Duodenal mucosa (tissue), 2 donors: ENCODE measurements around the gene SEMA4C.
A peak's percentile ranks its signal among the peaks of the same experiment; 100 is the strongest.

Experiments used
- H3K27ac ChIP-seq: one replicate; pipeline ENCODE4 v1.7.0; 2013; ENCODE audit warnings: low read depth, low read length
- H3K27me3 ChIP-seq, 2 donors: one replicate each; pipeline ENCODE4 v1.7.0; 2013; ENCODE audit warnings: low read length in 2 of 2, control low read depth in 1 of 2; ENCODE audit not compliant: insufficient read depth in 2 of 2, control insufficient read depth in 1 of 2
- H3K36me3 ChIP-seq, 2 donors: one replicate each; pipeline ENCODE4 v1.7.0; 2013; ENCODE audit warnings: low read length in 2 of 2, control low read depth in 1 of 2; ENCODE audit not compliant: insufficient read depth in 2 of 2, control insufficient read depth in 1 of 2
- H3K4me1 ChIP-seq, 2 donors: one replicate each; pipeline ENCODE4 v1.7.0; 2013; ENCODE audit warnings: low read length in 2 of 2, control low read depth in 1 of 2; ENCODE audit not compliant: insufficient read depth in 2 of 2, control insufficient read depth in 1 of 2
- H3K4me3 ChIP-seq, 2 donors: one replicate each; pipeline ENCODE4 v1.7.0; 2013; ENCODE audit warnings: low read length in 2 of 2, low read depth in 1 of 2
- H3K9ac ChIP-seq, 2 donors: one replicate each; pipeline ENCODE4 v1.7.0; 2013; ENCODE audit warnings: low read length in 2 of 2, low read depth in 1 of 2
- H3K9me3 ChIP-seq, 2 donors: one replicate each; pipeline ENCODE4 v1.7.0; 2013; ENCODE audit warnings: low read length in 2 of 2, control low read depth in 1 of 2; ENCODE audit not compliant: control insufficient read depth in 1 of 2

Gene SEMA4C

GRCh38 chr2:96888072-96889011 is 18.5 kb upstream of the SEMA4C start:
- H3K9me3 ChIP-seq = no peaks in the 10 kb centered on the region
- H3K4me3 ChIP-seq = no peak overlapping the region
- H3K27me3 ChIP-seq = no peaks in the 10 kb centered on the region
- no peak overlapping the region for H3K27ac ChIP-seq
- peaks cover 31 to 39% of the 10 kb centered on the region in 2 donors for H3K4me1 ChIP-seq
- no peak overlapping the region for H3K9ac ChIP-seq
- H3K36me3 ChIP-seq = no peaks in the 10 kb centered on the region

GRCh38 chr2:96887493-96888012 is 17.7 kb upstream of the SEMA4C start:
- Histone ChIP-seq H3K4me1 (peaks cover 31 to 39% of the 10 kb centered on the region in 2 donors), H3K27ac (no peak overlapping the region), H3K4me3 (no peak overlapping the region), H3K27me3 (no peaks in the 10 kb centered on the region), H3K36me3 (no peaks in the 10 kb centered on the region), H3K9ac (no peak overlapping the region), H3K9me3 (no peaks in the 10 kb centered on the region)

- Histone ChIP-seq H3K4me3 (no peak overlapping the region), H3K27ac (no peak overlapping the region), H3K27me3 (no peaks in the 10 kb centered on the region), H3K9ac (no peak overlapping the region), H3K4me1 (peaks cover 19 to 29% of the 10 kb centered on the region in 2 donors), H3K9me3 (no peaks in the 10 kb centered on the region), H3K36me3 (no peaks in the 10 kb centered on the region)
These were observed 15.8 kb upstream of the SEMA4C start for GRCh38 chr2:96885432-96886347.

- Histone ChIP-seq H3K4me3 (no peak overlapping the region), H3K9me3 (no peaks in the 10 kb centered on the region), H3K27ac (no peak overlapping the region), H3K9ac (no peak overlapping the region), H3K27me3 (no peaks in the 10 kb centered on the region), H3K36me3 (no peaks in the 10 kb centered on the region), H3K4me1 (peaks cover 17 to 27% of the 10 kb centered on the region in 2 donors)
These were observed 14.6 kb upstream of the SEMA4C start for GRCh38 chr2:96884299-96885094.

GRCh38 chr2:96883306-96883705 is 13.4 kb upstream of the SEMA4C start:
- Histone ChIP-seq H3K4me3 (no peak overlapping the region), H3K27ac (no peak overlapping the region), H3K27me3 (no peaks in the 10 kb centered on the region), H3K9ac (no peak overlapping the region), H3K4me1 (peaks cover 13 to 19% of the 10 kb centered on the region in 2 donors), H3K9me3 (no peaks in the 10 kb centered on the region), H3K36me3 (no peaks in the 10 kb centered on the region)

- Histone ChIP-seq H3K27ac (no peak overlapping the region), H3K36me3 (no peaks in the 10 kb centered on the region), H3K9ac (no peak overlapping the region), H3K4me1 (peaks cover 9 to 15% of the 10 kb centered on the region in 2 donors), H3K27me3 (no peaks in the 10 kb centered on the region), H3K9me3 (no peaks in the 10 kb centered on the region), H3K4me3 (no peak overlapping the region)
These were observed 13.0 kb upstream of the SEMA4C start for GRCh38 chr2:96882906-96883305.

- Histone ChIP-seq H3K36me3 (no peaks in the 10 kb centered on the region), H3K9me3 (no peaks in the 10 kb centered on the region), H3K9ac (no peak overlapping the region), H3K27me3 (no peaks in the 10 kb centered on the region), H3K4me3 (no peak overlapping the region), H3K4me1 (peaks cover 8 to 9% of the 10 kb centered on the region in 2 donors), H3K27ac (no peak overlapping the region)
These were observed 12.3 kb upstream of the SEMA4C start for GRCh38 chr2:96882230-96882629.

- Histone ChIP-seq H3K36me3 (no peaks in the 10 kb centered on the region), H3K27me3 (no peaks in the 10 kb centered on the region), H3K9me3 (no peaks in the 10 kb centered on the region), H3K27ac (no peak overlapping the region), H3K9ac (peak overlapping the region in 1 of 2 donors; percentile 10), H3K4me3 (no peak overlapping the region), H3K4me1 (peaks cover 6 to 8% of the 10 kb centered on the region in 2 donors)
These were observed 11.7 kb upstream of the SEMA4C start for GRCh38 chr2:96881349-96882195.

GRCh38 chr2:96880891-96881273 is 11.0 kb upstream of the SEMA4C start:
- H3K27me3 ChIP-seq = no peaks in the 10 kb centered on the region
- no peak overlapping the region for H3K9ac ChIP-seq
- H3K27ac ChIP-seq = no peak overlapping the region
- H3K4me3 ChIP-seq = no peak overlapping the region
- no peaks in the 10 kb centered on the region for H3K36me3 ChIP-seq
- H3K4me1 ChIP-seq = peaks cover under 1 to 6% of the 10 kb centered on the region in 2 donors
- H3K9me3 ChIP-seq = no peaks in the 10 kb centered on the region
